Peyer's patch (tissue), 4 donors: ENCODE results near the gene TICRR. TPM values are rescaled to one million over a fixed set of nuclear protein-coding genes. Genes with fewer than 3 reads are reported as not detected.

Experiments
- DNase-seq, 3 donors: peaks; one replicate each; pipeline ENCODE4 v3.0.0-alpha.2; 2017 to 2019
- H3K27ac ChIP-seq, 4 donors: fragments of 200-600 bp; sonication (generic); one replicate each; pipeline ENCODE4 v1.5.1; 2016 to 2019
- H3K27me3 ChIP-seq, 2 donors: fragments of 200-600 bp; sonication (generic); one replicate each; pipeline ENCODE4 v1.5.1; 2019
- H3K36me3 ChIP-seq, 3 donors: fragments of 200-600 bp; sonication (generic); one replicate each; pipeline ENCODE4 v1.5.1; 2016 to 2019
- H3K4me1 ChIP-seq, 4 donors: fragments of 200-600 bp; sonication (generic); one replicate each; pipeline ENCODE4 v1.5.1; 2016 to 2019
- H3K4me3 ChIP-seq, 4 donors: fragments of 200-600 bp; sonication (generic); 1 replicate in 3 of 4; 2 replicates in 1 of 4; pipeline ENCODE4 v1.5.1; 2016 to 2019; ENCODE audit warnings: mild to moderate bottlenecking in 1 of 4
- H3K9me3 ChIP-seq, 4 donors: fragments of 200-600 bp; sonication (generic); one replicate each; pipeline ENCODE4 v1.5.1; 2016 to 2019; ENCODE audit warnings: mild to moderate bottlenecking in 1 of 4
- POLR2A ChIP-seq, 2 donors: fragments of 450-650 bp; IDR thresholded peaks; one replicate each; pipeline ENCODE4 v1.5.1; 2017; ENCODE audit warnings: antibody characterized with exemption in 2 of 2, mild to moderate bottlenecking in 2 of 2, moderate library complexity in 2 of 2
- total RNA-seq, 4 donors: library from RNA; depleted of rRNA; stranded (reverse); fragments of >200 nt; gene quantifications; one replicate each; pipeline ENCODE4 v1.1.0, GENCODE V29; 2016
- TF ChIP-seq, protein P1 (sequence below), 6 experiments: fragments of 450-650 bp in 4 of 6; fragments of 200-600 bp in 2 of 6; sonication (generic) in 1 of 6; IDR thresholded peaks; one replicate each; pipeline ENCODE4 v1.5.1; 2017 to 2019; ENCODE audit warnings: antibody characterized with exemption in 6 of 6, mild to moderate bottlenecking in 3 of 6, moderate library complexity in 1 of 6

Gene TICRR
- total RNA-seq, 4 donors from 2014 or later = 2.3 to 8.3 (median 3.2) TPM

DNA sequence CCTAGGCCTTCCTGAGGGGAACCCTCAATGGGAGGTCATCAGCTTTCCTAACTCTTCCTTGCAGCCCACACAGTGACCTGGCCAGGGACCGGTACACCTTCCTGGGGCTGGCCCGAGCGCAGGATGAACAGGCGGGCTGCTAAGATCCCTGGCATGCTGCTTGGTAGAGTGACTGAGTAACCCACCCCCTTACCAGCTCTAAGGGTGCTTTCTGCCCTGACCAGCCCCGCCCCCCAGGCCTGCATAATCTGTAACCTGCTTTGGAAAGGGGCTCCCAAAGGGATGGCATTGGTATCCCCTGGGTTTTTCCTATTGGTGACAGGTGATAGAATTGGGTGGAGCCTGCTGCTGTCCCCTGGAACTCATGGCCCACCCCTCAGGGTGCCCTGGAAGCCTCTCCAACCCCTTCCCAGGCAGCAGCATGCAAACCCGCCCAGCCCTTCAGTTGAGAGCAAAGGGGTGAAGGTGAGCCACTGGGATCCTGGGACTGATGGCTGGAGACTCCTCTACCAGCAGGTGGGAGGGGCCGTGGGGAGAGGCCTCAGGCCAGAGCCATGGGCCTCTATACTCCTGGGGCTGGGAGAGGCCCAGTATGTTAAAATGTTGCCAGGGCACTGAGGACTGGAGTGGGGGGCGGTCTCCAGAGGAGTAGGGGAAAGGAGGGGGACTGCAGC lies 91.1 kb downstream of the TICRR start:
- no peak for DNase-seq
- H3K27ac ChIP-seq = peak overlapping the region; percentile 55 to 68 (median 66)
- H3K36me3 ChIP-seq = no peaks in the 10 kb centered on the region
- no peak overlapping the region for H3K4me3 ChIP-seq
- no peaks in the 10 kb centered on the region for H3K27me3 ChIP-seq
- H3K4me1 ChIP-seq = peaks cover 0 to 5% (median 0%) of the 10 kb centered on the region in 4 donors
- H3K9me3 ChIP-seq = no peaks in the 10 kb centered on the region
- TF ChIP-seq, protein P1, sequence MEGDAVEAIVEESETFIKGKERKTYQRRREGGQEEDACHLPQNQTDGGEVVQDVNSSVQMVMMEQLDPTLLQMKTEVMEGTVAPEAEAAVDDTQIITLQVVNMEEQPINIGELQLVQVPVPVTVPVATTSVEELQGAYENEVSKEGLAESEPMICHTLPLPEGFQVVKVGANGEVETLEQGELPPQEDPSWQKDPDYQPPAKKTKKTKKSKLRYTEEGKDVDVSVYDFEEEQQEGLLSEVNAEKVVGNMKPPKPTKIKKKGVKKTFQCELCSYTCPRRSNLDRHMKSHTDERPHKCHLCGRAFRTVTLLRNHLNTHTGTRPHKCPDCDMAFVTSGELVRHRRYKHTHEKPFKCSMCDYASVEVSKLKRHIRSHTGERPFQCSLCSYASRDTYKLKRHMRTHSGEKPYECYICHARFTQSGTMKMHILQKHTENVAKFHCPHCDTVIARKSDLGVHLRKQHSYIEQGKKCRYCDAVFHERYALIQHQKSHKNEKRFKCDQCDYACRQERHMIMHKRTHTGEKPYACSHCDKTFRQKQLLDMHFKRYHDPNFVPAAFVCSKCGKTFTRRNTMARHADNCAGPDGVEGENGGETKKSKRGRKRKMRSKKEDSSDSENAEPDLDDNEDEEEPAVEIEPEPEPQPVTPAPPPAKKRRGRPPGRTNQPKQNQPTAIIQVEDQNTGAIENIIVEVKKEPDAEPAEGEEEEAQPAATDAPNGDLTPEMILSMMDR (IDR thresholded peaks at IDR 0.05) = no peak
- TF ChIP-seq POLR2A (IDR thresholded peaks at IDR 0.05) = no peak

DNA sequence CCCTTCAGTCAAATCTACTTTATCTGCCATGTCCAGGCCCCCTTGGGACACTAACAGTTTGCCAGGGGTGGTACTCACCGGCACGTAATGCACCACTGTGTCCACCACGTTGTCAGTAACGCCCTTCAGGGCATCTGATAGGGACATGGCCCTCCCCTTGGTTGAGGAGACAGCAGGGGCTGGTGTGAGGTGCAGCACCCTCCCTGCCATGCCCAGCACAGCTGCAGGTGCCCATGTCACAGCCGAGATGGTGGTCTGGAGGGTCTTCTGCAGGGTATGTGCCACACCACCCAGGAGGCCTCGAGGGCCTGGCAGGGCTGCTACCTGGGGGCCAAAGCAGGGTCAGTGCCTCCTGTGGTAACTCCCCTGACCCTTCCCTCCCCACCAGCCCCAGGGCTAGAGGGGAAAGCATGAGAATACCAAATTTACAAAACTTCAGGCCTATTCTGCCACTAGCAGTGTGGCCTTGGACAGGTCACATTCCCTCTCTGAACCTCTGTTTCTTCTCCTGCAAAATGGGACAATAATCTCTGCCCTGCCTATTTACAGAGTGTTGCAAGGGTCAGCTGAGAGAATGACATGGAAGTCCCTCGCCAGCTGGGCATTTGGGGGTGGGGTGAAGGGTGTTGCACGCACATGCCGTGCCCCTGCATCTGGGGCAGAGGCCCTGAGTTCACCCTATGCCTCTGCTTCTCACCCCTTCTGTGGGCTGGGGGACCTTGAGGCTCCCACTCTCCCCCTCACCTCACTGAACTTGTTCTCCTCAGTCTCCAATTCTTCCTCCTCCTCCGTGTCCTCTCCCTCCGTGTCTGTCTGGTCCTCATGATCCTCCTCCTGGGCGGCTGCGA lies 91.8 kb downstream of the TICRR start:
- DNase-seq = no peak
- Histone ChIP-seq H3K4me3 (no peak overlapping the region), H3K36me3 (no peaks in the 10 kb centered on the region), H3K9me3 (no peaks in the 10 kb centered on the region), H3K27me3 (no peaks in the 10 kb centered on the region), H3K27ac (no peak overlapping the region), H3K4me1 (peaks cover 0 to 5% (median 0%) of the 10 kb centered on the region in 4 donors)
- TF ChIP-seq POLR2A (IDR thresholded peaks at IDR 0.05) = no peak
- TF ChIP-seq, protein P1 (IDR thresholded peaks at IDR 0.05) = no peak

DNA sequence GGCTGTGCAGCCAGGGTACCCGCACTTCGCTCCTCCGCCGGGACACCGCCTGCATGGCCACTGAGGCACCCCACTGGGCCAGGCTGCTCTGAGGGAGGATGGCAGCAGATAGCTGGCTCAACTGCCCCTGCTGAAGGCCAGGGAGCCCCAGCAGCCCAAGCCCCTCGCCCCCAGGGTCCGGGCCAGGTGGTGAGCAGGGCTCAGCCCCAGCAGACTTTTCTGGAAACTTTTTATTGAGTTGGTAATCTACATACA lies 92.4 kb downstream of the TICRR start:
- Histone ChIP-seq H3K27ac (no peak overlapping the region), H3K9me3 (no peaks in the 10 kb centered on the region), H3K36me3 (no peaks in the 10 kb centered on the region), H3K4me1 (peaks cover 0 to 5% (median 0%) of the 10 kb centered on the region in 4 donors), H3K4me3 (no peak overlapping the region), H3K27me3 (no peaks in the 10 kb centered on the region)
- no peak for DNase-seq
- no peak for TF ChIP-seq POLR2A (IDR thresholded peaks at IDR 0.05)
- TF ChIP-seq, protein P1 (IDR thresholded peaks at IDR 0.05) = no peak

GRCh38 chr15:89668171-89668570 lies 92.9 kb downstream of the TICRR start:
- Histone ChIP-seq H3K27ac (no peak overlapping the region), H3K27me3 (no peaks in the 10 kb centered on the region), H3K9me3 (no peaks in the 10 kb centered on the region), H3K4me3 (no peak overlapping the region), H3K36me3 (no peaks in the 10 kb centered on the region), H3K4me1 (peaks cover 0 to 5% (median 0%) of the 10 kb centered on the region in 4 donors)
- TF ChIP-seq POLR2A (IDR thresholded peaks at IDR 0.05) = no peak
- TF ChIP-seq, protein P1 (IDR thresholded peaks at IDR 0.05) = no peak
- no peak for DNase-seq

DNA sequence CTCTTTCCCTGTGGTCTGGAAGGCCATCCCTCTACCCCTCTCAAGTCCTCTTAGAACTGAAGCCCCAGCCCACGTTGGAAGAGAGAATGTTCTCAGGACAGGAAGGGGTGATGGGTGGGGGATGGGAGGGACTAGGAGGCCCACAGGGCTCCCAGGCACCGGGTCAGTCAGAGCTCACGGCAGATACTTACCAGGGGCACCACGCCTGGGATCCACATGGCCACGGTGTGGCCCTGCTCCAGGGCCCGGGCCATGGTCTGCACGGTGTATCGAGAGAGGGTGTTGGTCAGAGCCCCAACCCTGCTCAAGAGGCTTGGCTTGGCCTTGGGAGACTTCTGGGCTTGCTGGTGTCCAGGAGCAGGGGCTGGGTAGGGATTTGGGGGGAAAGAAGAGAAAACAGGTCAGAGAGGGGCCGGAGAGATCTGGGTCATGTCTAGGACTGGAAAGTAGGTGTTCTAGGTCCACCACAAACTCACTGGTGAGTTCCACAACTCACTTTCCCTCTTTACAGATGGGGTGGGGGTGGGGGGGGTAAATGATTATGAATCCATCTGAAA lies 94.1 kb downstream of the TICRR start:
- no peak overlapping the region for H3K27ac ChIP-seq
- no peaks in the 10 kb centered on the region for H3K36me3 ChIP-seq
- H3K4me3 ChIP-seq = no peak overlapping the region
- TF ChIP-seq, protein P1 (IDR thresholded peaks at IDR 0.05) = no peak
- no peak for TF ChIP-seq POLR2A (IDR thresholded peaks at IDR 0.05)
- H3K9me3 ChIP-seq = no peaks in the 10 kb centered on the region
- H3K4me1 ChIP-seq = peaks cover 0 to 5% (median 0%) of the 10 kb centered on the region in 4 donors
- DNase-seq = peak in 1 of 3 donors; percentile 32
- H3K27me3 ChIP-seq = no peaks in the 10 kb centered on the region
